C4-2B (cell line): ENCODE measurements around the gene CCR9.

ENCODE experiments used
- CTCF ChIP-seq: fragments of 450-650 bp; conservative IDR thresholded peaks from 2 replicates; pipeline ENCODE4 v1.5.1; 2017; ENCODE audit warnings: mild to moderate bottlenecking
- ZFX ChIP-seq: fragments of 450-650 bp; IDR thresholded peaks from 2 replicates; pipeline ENCODE4 v1.6.1; 2017

- TF ChIP-seq CTCF (no peak), ZFX (no peak)
These were observed 47.2 kb downstream of the CCR9 start for GRCh38 chr3:45933591-45933990.
